GM19438 (cell line): ENCODE data around the gene OPCML.

Experiments
- ATAC-seq: cut with Tn5 transposase; IDR thresholded peaks from one replicate; pipeline ENCODE4 v1.9.1; 2021; ENCODE audit warnings: low read depth; ENCODE audit not compliant: unreplicated experiment

The OPCML gene

DNA sequence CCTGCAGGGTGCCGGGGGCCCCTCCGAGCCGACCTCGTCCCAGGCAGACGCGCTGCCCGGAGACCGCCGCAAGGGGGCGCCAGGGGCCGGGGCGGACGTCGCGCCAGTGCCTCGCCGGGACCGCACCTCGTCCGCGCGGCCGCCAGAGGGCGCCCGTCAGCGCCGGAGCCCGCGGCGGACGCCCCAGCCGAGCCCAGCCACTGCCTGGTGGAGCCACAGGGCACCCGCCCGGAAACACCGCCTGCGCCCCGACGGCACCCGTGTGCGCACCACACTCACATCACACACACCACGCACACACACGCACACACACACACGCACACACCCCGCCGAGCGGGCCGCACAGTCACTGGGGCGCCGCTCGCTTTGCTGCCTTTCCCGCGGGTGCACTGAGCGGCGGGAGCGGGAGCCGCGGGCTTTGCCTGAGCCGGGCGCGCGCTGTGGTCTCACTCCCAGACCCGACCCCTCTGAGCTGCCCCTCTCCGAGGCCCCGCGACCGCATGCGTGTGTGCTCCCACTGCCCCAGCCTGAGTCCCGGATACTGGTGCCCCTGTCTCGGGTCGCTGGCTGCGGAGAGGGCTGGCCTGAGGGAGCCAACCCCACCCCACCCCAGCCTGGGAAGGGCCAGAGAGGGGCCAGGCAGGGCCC is 449.3 kb downstream of the OPCML start:
- peak; percentile 97 for ATAC-seq

DNA sequence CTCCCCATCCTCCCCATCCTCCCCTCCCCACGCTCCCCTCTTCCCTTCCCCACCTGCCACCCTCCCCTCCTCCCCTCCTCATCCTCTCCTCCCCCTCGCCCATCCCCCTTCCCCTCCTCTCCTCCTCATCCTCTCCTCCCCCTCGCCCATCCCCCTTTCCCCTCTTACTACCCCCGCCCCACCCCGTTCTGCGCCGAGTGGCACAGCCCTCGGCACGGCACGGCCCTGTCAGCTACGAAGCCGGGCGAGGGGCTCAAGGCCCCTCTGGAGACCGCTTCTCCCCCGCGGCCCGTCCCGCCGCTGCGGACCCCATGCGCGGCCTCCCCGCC is 449.9 kb downstream of the OPCML start:
- no peak for ATAC-seq

DNA sequence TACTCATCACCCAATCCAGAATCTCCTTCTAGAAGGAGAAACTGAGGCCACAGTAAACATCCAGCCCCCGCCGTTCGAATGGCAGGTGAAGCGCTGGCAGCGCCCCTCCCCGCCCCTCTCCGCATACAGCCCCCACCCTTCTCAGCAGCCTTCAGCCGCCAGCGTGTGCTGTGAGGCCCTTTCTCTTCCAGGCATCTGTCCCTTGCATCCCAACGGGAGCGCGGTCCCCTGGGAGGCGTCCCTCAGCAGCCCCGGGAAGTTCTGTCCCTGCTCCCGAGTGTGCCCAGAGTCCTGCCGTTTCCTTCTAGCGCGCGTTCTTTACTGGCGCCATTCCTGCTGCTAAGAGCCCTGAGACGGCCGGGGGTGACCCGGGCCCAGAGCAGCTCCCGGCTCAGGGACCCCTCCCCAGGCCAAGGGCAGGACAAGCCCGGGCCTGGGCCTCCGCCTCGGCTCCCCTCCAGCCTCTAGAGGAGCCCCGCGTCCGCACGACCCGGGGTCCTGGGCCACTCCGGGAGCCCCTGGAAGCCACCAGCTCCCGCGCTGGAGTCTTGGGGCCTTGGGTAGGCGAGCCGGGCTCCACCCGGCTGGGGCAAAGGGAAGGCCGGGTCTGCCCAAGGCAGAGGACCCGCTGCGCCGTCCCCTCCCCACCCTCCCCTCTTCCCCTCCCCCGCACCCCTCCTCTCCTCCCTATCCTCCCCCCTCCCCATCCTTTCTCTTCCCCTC is 450.4 kb downstream of the OPCML start:
- no peak for ATAC-seq

- no peak for ATAC-seq
These were observed 451.3 kb downstream of the OPCML start for GRCh38 chr11:133081020-133081419.

- no peak for ATAC-seq
These were observed 453.5 kb downstream of the OPCML start for GRCh38 chr11:133078591-133079404.

DNA sequence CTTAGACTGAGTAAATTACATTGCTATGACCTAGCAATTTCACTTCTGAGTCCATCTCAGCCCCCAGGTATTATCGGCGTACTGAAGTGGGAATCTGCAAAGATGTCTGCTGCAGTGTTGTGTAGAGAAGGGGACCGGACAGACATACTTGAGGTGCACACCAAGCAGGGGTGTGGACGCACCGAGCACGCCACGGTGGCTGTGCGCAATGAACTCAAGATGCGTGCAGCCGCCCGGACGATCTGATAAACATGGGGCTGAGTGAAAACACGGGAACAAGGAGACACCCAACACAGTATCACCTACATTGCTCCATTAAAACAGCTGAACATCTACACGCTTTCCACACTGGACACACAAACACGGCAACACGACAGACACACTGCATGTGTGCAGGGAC is 454.3 kb downstream of the OPCML start:
- no peak for ATAC-seq

GRCh38 chr11:133075351-133075750 is 456.9 kb downstream of the OPCML start:
- no peak for ATAC-seq

DNA sequence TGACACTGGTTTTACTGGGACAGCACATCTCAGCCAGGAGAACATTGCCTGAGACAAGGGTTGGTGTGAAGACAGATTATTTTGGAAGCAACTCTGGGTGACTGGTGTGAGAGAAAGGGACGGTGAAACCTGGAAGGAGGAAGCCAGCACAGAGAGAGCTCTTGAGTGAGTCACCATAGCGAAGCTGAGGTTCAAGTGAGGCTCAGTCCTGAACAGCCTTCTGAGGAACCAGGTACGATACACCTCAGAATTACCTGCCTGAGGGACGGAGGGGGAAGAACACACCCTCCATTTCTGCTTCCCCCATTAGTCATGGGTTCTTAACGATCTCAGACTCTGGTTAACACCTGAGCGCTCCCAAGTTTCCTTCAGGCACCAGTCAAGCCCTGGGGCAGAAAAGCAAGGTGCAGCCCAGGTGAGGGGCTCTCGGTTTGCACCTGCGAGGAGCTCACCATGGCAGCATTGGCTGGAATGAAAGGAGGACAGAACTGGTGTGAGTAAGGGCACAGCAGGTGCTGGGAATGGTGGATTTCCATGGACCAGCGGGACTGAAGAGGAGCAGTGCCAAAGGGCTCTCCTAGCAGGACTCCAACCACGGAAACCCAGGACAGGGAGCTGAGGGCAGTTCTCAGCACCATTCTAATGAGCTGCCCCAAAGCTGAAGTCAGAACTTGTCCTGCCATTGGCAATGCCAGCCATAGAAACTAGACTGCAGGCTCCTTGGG is 459.3 kb downstream of the OPCML start:
- no peak for ATAC-seq

- no peak for ATAC-seq
These were observed 459.9 kb downstream of the OPCML start for GRCh38 chr11:133072378-133072777.

DNA sequence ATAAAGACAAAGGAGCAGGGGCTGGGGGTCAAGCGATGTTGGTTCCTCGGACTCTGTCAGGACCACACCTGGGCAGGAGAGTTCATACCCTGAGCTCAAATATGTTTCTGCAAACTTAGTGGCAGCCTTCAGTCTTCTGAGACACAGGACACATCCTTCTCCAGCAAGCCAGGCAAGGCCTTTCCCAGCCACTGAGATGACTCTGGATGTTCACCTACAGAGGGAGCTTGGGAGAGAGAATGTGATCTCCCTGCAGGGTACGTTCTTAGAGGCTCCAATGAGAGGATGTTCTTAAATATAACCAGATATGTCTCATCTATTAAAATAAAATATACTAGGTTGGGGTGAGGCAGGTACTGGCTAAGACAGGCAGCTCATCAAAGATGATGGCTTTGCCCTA is 461.5 kb downstream of the OPCML start:
- no peak for ATAC-seq

GRCh38 chr11:133070021-133070713 is 462.1 kb downstream of the OPCML start:
- no peak for ATAC-seq

- ATAC-seq = no peak
These were observed 466.3 kb downstream of the OPCML start for GRCh38 chr11:133065847-133066485.

GRCh38 chr11:133064961-133065360 is 467.3 kb downstream of the OPCML start:
- no peak for ATAC-seq

GRCh38 chr11:133064152-133064877 is 468.0 kb downstream of the OPCML start:
- ATAC-seq = no peak

GRCh38 chr11:133058501-133058900 is 473.8 kb downstream of the OPCML start:
- ATAC-seq = no peak

DNA sequence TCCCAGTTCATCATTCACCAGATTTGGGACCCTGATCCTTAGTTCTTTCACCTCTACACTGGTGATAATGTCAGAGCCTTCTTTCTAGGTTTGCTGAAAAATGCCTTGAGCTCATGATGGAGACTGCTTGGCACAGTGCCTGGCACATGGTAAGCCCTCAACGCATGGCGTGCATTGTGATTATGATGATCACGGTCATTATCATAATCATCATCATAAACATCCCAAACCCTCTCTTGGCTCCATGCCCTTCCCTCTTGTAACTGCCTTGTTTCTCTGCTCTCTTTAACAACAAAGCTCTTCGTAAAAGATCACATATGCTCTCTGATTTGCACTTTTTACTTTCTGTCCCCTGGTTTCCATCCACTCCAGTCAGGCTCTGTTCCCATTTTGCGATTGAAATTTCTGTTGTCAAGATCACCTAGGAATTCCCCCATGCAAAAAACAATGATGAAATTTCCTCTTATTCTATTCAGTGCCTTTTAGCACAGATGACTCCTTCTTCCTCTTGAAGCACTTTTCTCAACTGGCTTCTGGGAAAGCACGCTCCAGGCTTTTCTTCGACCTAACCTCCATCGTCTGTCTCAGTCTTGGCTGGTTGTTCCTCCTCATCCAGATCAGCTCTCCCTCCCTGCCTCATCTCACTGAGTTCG is 479.1 kb downstream of the OPCML start:
- ATAC-seq = no peak

DNA sequence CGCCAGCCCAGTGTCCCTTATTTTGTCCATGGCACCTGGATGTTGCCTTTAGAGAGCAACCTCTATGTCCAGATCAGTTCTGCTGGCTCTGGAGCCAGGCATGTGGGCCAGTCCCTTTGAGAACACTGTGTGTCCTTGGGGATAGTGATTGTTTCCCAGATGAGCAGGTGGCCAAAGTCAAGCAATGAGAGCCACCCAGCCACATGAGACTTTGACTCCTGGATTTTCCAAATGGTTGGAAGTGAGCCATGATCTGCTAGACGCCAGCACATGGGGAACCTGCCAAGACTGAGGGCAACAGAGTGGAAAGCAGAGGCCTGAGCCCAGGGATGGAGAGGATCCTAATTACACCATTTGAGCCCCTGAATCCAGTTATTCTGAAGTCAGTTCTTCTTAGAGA is 479.8 kb downstream of the OPCML start:
- ATAC-seq = no peak

DNA sequence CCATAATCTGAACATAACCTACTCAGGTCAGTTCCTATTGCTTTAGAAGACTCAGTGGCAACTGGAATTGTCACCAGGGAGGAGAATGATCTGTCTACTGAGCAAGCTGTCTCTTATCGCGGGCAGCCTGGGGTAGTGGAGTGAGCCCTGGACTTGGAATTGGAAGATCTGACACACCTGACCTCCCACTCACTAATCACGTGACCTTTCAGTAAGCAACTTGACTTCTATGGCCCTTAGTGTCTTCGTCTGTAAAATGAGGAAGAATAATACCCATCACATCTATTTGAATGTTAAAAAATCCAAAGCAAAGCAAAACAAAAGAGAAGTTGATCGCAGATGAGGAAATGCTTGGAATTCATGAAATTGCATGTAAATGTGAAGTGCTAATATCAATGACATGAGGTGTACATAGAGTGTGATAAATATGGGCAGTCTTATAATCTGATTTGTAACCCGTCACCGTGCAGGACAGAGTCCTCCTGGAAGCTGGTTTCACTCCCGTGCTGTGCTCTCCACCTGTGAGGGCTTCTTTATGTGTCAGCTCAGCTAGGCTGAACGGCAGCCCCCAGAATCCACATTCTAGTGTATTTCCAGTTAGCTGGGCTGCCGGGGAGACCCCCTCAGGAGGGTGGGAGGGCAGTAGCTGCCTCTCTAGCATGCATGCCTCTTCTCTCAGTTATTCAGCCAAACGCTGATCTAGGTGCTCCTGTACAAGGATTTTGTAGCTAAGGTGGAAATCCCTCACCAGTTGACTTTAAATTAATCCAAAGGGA is 482.9 kb downstream of the OPCML start:
- ATAC-seq = no peak
